CD4-positive, alpha-beta T cell treated with Interleukin-21 for 1 hour (primary cell): ENCODE measurements around the gene MPP2.
"Not testable (repeated sequence)": the region's sequence is repeated elsewhere in the genome, so short reads cannot be mapped to it uniquely, and the experiment has no call there.

Experiments
- DNase-seq: peaks from one replicate; pipeline ENCODE4 v3.0.0-alpha.2; 2020

The MPP2 gene

DNA sequence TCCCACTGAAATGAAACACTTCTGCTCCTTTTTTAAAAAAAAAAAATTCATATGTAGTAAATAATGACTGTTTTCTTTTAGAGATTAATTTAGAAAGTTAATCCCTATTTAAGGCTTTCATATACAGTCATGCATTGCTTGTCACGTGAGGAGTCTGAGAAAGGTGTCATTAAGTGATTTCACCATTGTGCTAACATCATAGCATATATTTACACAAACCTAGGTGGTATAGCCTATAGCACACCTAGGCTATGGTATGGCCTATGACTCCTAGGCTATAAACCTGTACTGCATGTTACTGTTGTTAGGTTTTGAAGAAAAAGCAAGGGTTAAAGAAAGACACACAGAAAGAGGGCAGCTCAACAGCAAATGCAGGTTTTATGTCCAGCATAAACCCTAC is 21.3 kb upstream of the MPP2 start:
- DNase-seq = no peak

GRCh38 chr17:43927929-43928328 is 20.6 kb upstream of the MPP2 start:
- DNase-seq = not testable (repeated sequence)

DNA sequence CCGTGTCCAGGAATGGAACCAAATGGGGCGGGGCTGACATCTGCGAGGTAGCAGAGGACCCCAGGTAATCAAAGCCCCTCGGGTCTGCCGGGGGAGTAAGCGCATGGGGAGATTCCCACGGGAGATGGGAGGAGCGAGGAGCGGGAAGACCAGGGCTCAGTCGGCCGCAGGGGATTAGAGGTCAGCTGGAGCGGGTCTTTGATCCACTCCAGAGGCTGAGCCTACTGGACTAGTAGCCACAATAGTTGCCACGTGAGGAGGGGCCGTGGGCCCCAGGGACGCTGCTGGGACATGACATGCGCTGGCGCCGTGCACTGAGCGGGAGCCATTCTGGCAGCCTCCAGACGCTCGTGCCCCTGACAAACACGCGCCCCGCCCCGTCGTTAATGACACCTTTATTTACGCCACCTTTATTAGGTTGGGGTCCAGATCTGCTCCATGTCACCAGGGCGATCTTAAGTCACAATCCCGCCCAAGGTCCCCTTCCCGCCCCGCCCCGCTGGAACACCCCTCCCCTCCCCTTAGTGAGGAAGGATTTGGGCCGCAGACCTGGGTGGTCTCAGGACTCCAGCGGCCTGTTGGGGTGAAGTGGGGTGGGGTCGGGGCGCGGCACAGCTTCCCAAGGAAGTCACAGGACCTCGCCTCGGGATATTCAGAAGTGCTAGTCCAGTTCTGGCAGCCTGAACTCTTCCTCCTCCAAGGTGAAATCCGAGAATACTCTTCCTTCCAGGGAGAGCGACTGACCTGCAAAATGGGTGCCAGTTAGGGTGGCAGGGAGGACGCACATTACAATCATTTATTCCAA is 19.9 kb upstream of the MPP2 start:
- DNase-seq = no peak

DNA sequence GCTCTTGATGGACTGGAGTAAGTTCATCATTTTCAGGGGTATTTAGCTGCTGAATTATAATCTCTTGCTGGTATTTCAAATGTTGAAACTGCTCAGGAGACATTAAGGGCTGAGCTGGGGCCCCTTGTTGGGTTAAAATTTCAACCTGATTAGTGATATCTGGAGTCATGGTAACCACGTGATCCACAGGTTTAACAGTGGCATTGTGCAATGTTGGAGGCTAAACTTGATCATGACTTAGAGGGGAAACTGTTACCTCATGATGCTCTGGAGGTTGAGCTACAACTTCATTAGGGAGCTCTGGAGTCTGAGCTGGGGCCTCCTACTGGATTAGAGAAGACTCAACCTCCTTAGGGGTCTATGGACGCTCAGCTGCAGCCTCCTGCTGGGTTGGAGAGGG is 17.2 kb upstream of the MPP2 start:
- DNase-seq = no peak

DNA sequence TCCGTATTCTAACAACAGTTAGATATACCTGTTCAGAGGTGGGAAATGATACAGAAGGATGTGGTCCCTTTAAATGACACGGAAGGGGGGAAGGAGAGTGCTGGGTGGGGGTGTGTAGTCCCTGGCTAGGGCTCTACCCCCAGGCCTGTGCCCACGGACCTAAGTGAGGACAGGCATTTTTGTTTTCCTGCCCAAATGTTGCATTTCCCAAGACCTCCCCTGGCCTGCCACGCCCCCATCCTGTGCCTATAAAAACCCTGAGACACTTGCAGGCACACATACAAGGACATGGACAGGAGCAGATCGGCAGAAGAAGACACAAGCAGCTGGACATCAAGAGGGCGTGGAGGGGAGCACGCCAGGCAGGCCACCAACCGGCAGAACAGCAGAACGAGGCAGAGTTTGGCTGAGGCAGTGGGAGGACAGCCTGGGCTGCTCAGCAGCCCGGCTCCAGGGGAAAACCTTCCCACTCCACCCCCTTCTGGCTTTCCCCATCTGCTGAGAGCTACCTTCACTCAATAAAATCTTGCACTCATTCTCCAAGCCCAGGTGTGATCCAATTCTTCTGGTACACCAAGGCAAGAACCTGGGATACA is 13.3 kb upstream of the MPP2 start:
- no peak for DNase-seq

- no peak for DNase-seq
Measured at GRCh38 chr17:43918026-43918389, 10.7 kb upstream of the MPP2 start.

GRCh38 chr17:43917348-43918025 is 10.2 kb upstream of the MPP2 start:
- DNase-seq = peak; percentile 55

GRCh38 chr17:43917016-43917347 is 9.6 kb upstream of the MPP2 start:
- DNase-seq = no peak

DNA sequence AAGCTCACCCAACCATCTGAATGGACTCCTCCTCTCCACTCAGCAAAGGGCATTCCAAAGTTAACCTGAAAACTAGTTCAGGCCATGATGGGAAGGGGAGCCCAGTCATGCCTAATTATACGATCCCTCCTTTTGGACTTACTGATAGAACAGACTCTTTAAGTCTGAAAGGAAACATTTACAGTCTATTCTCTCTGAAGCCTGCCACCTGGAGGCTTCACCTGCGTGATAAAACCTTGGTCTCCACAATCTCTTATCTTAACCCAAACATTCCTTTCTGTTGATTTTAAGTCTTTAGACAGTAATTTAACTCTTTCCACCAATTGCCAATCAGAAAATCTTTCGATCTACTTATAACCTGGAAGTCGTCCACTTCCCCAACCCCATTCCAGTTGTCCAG is 9.0 kb upstream of the MPP2 start:
- no peak for DNase-seq

DNA sequence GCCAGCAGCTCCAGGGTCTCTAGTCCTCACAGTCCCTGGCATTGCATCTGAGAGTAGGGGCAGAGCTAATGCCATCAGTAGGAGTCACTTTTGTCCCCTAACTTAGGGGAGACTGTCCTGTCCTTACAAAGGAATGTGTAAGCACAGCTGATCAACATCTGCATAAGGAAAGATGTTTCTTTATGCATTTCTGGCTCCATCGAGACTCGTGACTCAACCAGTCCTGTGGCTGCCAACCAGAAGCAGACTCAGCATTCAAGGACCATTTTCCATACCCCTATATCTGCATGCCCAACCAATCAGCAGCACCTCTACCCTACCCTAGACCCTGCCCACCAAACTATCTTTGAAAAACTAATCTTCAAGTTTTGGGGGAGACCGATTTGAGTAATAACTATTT is 8.2 kb upstream of the MPP2 start:
- no peak for DNase-seq

- no peak for DNase-seq
Measured at GRCh38 chr17:43914451-43914850, 7.1 kb upstream of the MPP2 start.

- no peak for DNase-seq
Measured at GRCh38 chr17:43913584-43913983, 6.2 kb upstream of the MPP2 start.

- DNase-seq = no peak
Measured at GRCh38 chr17:43912635-43913304, 5.4 kb upstream of the MPP2 start.

DNA sequence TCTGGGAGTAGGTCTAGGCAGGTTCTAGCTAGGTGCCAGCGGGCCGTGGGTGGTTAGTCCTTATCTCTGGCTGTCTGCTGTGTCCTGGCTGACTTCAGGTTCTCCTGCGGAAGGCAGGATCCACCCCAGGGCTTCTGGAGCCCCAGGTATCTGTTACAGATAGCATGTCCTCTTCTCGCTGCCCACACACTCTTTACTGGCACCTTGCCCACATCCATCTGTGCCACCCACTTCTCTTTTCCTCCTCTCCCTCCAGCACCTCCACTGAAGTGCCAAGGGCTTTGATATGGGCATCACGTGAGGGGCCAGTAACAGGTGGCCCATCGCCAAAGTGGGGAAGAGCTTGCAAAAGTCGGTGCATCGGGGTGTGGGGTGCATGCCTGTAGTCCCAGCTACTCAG is 4.6 kb upstream of the MPP2 start:
- no peak for DNase-seq

DNA sequence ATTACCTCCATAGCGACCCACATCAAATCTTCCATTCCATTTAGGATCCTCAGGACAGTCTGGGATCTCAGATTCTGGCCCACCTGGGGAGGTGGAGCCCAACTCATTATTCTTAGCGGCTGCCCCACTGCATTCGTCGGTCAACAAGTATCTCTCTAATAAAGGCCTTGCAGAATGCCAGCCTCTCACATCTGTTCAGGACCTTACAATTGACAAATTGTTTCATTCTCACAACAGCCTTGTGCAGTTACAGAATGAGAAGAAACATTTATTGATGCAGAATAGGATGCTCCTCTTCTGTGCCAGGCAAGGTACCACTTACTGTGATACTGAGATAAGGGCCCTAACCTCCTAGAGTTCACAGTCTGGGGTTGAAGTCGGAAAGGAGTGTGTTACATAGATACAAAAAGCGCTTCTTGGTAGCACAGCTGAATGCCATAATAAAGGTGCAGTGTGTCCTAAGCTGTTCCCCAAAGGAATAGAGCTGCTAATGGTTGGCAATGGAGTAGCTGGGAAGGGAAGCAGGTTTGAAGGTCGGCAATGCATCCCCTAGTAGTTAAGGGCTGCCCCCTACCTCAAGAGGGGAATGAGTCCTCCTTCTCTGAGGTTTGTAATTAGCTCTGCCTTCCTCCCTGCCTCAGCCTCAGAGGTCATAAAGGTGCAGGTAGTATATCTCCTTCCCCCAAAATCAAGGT is 2.3 kb upstream of the MPP2 start:
- no peak for DNase-seq

- peak; percentile 65 for DNase-seq
Measured at GRCh38 chr17:43907998-43908721, 824 bp upstream of the MPP2 start.

GRCh38 chr17:43906951-43907424 is 348 bp downstream of the MPP2 start:
- DNase-seq = peak; percentile 33

- DNase-seq = peak; percentile 43
Measured at GRCh38 chr17:43905985-43906852, 1.1 kb downstream of the MPP2 start.

DNA sequence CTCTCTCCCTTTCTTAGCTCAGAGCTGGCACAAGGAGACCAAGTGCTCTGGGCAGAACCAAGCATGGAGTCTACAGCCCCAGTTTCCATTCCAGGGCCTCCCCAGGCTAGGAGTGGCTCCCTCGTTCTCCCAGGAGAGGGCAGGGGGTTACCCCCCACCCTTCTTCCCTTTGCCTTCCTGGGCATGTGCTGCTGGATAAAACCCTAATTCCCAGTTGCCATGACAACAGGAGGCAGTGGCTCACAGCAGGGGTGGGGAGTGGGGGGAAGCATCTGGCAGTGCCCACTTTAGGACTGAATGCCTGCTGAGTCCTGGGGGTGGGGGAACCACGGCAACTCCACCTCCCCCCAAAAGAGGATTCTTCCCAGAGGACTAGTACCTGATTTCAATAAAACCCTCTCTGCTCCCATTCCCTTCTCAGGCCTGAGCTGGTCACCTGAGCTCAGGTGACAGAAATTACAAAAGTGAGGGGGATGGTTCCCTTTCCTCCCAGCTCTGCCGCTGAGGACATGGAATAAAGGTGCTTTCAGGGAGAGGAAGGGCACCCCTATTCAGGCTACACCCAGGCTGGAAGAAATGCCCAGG is 1.8 kb downstream of the MPP2 start:
- no peak for DNase-seq

DNA sequence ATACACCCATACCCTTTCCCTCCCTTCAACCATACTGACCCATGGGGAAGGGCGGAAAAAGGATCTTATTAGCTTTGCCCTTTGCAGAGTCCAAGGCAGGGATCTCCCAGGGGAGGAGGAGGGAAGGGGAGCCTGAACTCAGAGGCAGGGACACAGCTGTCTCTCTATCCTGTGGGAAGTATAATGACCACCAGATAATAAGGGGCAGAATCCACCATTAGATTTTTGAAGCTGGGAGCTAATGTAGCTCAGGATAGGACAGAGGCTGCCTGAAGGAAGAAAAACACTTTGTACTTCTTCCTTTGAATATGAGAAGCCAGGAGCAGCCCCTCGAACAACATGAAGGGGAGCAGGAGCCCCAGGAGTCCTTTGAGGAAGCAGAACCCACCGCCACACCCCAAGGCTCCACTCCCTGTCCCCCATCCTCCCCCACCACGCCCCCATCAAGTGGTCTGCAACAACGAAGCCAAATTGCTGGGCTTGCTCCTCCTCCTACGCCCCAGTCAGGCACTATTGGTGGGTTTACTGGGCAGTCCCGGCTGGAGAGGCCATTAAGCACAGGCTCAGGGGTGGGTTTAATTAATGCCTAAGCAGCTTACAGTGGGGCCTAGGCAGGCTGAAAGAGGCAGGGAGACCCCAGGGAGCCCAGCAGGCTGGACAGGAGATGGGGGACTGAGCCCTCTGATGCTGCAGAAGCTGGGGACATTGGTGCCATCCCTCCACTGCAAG is 5.3 kb downstream of the MPP2 start:
- no peak for DNase-seq
